RWPE2 (cell line): ENCODE data around the gene SLC45A1.

Experiments
- ATAC-seq: fragments of 200-7000 bp; cut with Tn5 transposase; 3 replicates; pipeline ENCODE4 v1.9.1; 2021; ENCODE audit warnings: low read depth
- DNase-seq: peaks from one replicate; pipeline ENCODE4 v3.0.0-alpha.2; 2020; ENCODE audit warnings: low spot score
- H3K27ac ChIP-seq: fragments of 450-650 bp; 2 replicates; pipeline ENCODE4 v1.5.1; 2017; ENCODE audit warnings: mild to moderate bottlenecking; ENCODE audit not compliant: poor library complexity, severe bottlenecking
- H3K27me3 ChIP-seq: fragments of 250-450 bp; sonication (Bioruptor Pico); 2 replicates; pipeline ENCODE4 v1.5.1; 2021; ENCODE audit warnings: mild to moderate bottlenecking, moderate library complexity; ENCODE audit not compliant: insufficient read depth, poor library complexity, severe bottlenecking
- H3K36me3 ChIP-seq: fragments of 250-450 bp; sonication (Bioruptor Pico); 2 replicates; pipeline ENCODE4 v1.5.1; 2020; ENCODE audit warnings: low read depth, mild to moderate bottlenecking, moderate library complexity
- H3K4me1 ChIP-seq: fragments of 250-450 bp; sonication (Bioruptor Pico); 2 replicates; pipeline ENCODE4 v1.5.1; 2021; ENCODE audit warnings: mild to moderate bottlenecking, moderate library complexity; ENCODE audit not compliant: insufficient read depth, poor library complexity, severe bottlenecking
- H3K4me3 ChIP-seq: fragments of 250-450 bp; sonication (Bioruptor Pico); 2 replicates; pipeline ENCODE4 v1.5.1; 2021; ENCODE audit warnings: mild to moderate bottlenecking, moderate library complexity; ENCODE audit not compliant: severe bottlenecking
- H3K9me3 ChIP-seq: fragments of 250-450 bp; sonication (Bioruptor Pico); 2 replicates; pipeline ENCODE4 v1.5.1; 2021; ENCODE audit warnings: mild to moderate bottlenecking, moderate library complexity; ENCODE audit not compliant: severe bottlenecking
- CTCF ChIP-seq: fragments of 450-650 bp; IDR thresholded peaks from one replicate; pipeline ENCODE4 v1.5.1; 2017; ENCODE audit warnings: mild to moderate bottlenecking, moderate library complexity; ENCODE audit not compliant: poor library complexity, severe bottlenecking

Gene SLC45A1

GRCh38 chr1:8376358-8376840, 58.5 kb downstream of the SLC45A1 start:
- no peak for ATAC-seq

GRCh38 chr1:8377271-8377981, 59.5 kb downstream of the SLC45A1 start:
- ATAC-seq (no peak), DNase-seq (no peak)
- TF ChIP-seq CTCF = no peak
- Histone ChIP-seq H3K4me3 (no peak overlapping the region), H3K36me3 (peaks cover 4% of the 10 kb centered on the region; the same call in 1 of the 2 replicates), H3K9me3 (no peaks in the 10 kb centered on the region), H3K27me3 (no peaks in the 10 kb centered on the region), H3K4me1 (no peaks in the 10 kb centered on the region), H3K27ac (no peak overlapping the region)

More at GRCh38 chr1:8376358-8376840, 58.5 kb downstream of the SLC45A1 start:
- Histone ChIP-seq H3K27ac (no peak overlapping the region), H3K27me3 (no peaks in the 10 kb centered on the region), H3K4me3 (no peak overlapping the region), H3K9me3 (no peaks in the 10 kb centered on the region), H3K4me1 (no peaks in the 10 kb centered on the region), H3K36me3 (peaks cover 4% of the 10 kb centered on the region; the same call in 1 of the 2 replicates)
- TF ChIP-seq CTCF = no peak
- DNase-seq = no peak

- no peaks in the 10 kb centered on the region for H3K9me3 ChIP-seq
- no peak for DNase-seq
- no peak overlapping the region for H3K27ac ChIP-seq
- no peaks in the 10 kb centered on the region for H3K27me3 ChIP-seq
- peaks cover 4% of the 10 kb centered on the region; the same call in 1 of the 2 replicates for H3K36me3 ChIP-seq
- no peak overlapping the region for H3K4me3 ChIP-seq
- H3K4me1 ChIP-seq = no peaks in the 10 kb centered on the region
- TF ChIP-seq CTCF = no peak
- ATAC-seq = no peak
These were observed 60.3 kb downstream of the SLC45A1 start for GRCh38 chr1:8378178-8378577.

GRCh38 chr1:8378981-8379470, 61.1 kb downstream of the SLC45A1 start:
- TF ChIP-seq CTCF = no peak
- no peak for DNase-seq
- Histone ChIP-seq H3K9me3 (no peaks in the 10 kb centered on the region), H3K4me1 (no peaks in the 10 kb centered on the region), H3K36me3 (peaks cover 4% of the 10 kb centered on the region; the same call in 1 of the 2 replicates), H3K27me3 (no peaks in the 10 kb centered on the region), H3K4me3 (no peak overlapping the region), H3K27ac (no peak overlapping the region)
- ATAC-seq = no peak
